HG02970 (cell line): ENCODE results near the gene CALCOCO2.

Experiments
- ATAC-seq: cut with Tn5 transposase; IDR thresholded peaks from one replicate; pipeline ENCODE4 v1.9.1; 2021; ENCODE audit warnings: mild to moderate bottlenecking, moderate library complexity, moderate number of reproducible peaks; ENCODE audit not compliant: unreplicated experiment, low FRiP score

CALCOCO2 gene

DNA sequence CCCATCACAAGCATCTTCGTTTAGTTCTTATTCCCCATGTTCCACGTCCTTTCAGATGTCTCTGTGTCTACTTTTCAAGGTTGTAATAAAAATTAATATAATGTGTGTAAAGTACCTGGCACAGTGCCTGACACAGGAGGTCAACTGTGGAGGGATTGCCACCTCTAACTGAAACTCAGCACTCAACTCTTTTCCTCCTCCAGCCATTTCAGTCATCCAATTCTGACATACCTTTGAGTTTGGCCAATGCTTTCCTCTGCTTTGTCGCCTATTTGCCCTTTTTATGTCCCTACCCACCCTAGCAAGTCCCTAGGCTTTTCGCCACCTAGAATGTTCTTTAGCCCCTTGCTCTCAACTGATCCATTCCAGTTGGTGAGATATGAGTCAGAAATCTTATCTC lies 78.9 kb downstream of the CALCOCO2 start:
- ATAC-seq = no peak

DNA sequence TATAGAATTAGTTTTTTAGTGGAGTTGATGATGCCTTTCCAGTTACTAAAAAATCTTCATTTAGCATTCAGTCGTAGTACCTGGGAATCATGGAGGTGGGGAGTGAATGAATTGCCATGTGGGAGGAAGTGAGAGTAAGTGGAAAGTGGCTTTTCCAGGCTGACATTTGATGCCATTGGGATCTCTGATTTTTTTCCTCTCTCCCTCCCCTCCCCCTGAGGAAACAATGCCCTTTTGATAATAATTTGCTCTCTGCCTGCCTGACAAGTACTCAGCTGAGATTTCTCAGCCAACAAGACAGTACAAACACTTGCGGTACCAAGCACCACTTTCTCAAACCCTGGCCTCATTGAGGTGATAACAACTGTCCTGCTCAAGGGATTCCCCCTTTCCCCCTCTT lies 79.5 kb downstream of the CALCOCO2 start:
- ATAC-seq = no peak

DNA sequence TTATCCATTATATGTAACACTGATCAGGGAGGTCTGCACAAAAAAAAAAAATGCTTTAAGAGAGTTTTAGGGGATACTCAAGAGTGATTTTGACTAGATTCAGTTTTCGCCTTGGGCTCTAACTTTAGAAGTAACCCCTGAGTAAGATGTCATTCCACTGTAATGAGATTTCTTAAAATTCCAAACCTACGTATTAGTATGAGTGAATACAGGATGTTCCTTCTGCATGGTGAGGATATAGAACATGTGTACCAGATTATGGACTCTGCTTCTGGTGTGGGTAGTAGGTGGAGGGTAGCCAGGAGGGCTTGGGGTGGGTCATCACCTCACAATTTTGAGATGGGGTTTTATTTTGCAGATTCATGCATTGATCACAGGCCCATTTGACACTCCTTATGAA lies 81.6 kb downstream of the CALCOCO2 start:
- no peak for ATAC-seq
